ENCODE measurements around the gene SERPINF2.

The SERPINF2 gene

DNA sequence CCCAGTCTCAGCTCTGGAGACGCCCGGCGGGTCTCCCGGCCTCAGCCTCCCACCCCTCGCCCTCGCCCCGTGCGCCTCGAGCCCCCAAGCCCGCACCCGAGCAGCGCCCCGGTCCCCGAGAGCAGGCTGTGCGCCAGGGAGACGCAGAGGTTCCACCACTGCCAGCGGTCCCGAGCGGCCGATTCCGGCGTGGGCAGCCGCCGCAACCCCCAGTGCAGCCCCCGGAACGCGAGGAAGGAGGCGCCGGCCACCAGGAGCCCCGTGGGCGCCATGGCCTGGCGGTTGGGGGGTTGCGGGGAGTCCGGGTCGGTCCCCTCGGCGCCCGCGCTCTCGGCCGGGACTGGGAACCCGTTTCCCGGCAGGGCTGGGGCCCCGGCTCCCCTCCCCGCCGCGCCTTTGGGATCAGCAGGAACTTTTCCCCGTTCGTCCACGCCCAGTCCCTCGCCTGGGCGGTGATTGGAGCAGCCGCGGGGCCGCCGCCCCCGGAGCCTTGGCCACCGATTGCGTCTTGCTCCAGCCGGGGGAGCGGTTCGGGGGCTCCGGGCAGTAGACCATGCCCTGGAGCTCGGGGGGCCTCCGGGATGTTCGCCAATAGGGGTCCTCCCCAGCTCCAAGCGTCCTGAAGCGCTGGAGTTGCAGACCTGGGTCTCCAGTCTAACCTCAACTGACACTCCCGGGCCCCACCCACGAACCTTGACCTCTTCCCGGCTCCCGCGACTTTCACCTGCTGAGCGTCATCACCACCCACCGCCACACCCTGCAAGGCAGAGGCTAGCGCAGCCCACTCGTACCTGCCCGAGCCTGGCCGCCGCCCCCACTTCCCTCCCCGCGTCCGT, 32.5 kb upstream of the SERPINF2 start, which contains the start of gene TLCD2:
TSS of gene TLCD2 (minus strand) at position 407 of the 836 bp plus-strand sequence. CDS start at position 272, 135 bp downstream.
- Histone ChIP-seq H3K9ac (peak within 1 kb of the TSS; percentile 53; the same call in 1 of the 2 replicates), H3K4me3 (peak within 1 kb of the TSS; percentile 67), H3K4me1 (peaks cover 23% of the 10 kb centered on the region), H3K27ac (no peak within 1 kb of the TSS), H4K20me1 (peaks cover 46% of the 10 kb centered on the region), H3K9me3 (no peaks in the 10 kb centered on the region), H3K36me3 (no peaks in the 10 kb centered on the region), H3K4me2 (peak within 1 kb of the TSS; percentile 89), H3K27me3 (peaks cover 94% of the 10 kb centered on the region)
- no peak for TF ChIP-seq Cebpa-rat (IDR thresholded peaks at IDR 0.05)

GRCh38 chr17:1710807-1711553, 31.7 kb upstream of the SERPINF2 start:
- Histone ChIP-seq H4K20me1 (peaks cover 49% of the 10 kb centered on the region), H3K9ac (no peak overlapping the region), H3K9me3 (no peaks in the 10 kb centered on the region), H3K4me2 (peak overlapping the region; percentile 89), H3K4me1 (peaks cover 28% of the 10 kb centered on the region), H3K27me3 (peaks cover 94% of the 10 kb centered on the region), H3K27ac (no peak overlapping the region), H3K36me3 (no peaks in the 10 kb centered on the region), H3K4me3 (peak overlapping the region; percentile 67)
- no peak for TF ChIP-seq Cebpa-rat (IDR thresholded peaks at IDR 0.05)

GRCh38 chr17:1711804-1712203, 30.9 kb upstream of the SERPINF2 start:
- peaks cover 49% of the 10 kb centered on the region for H4K20me1 ChIP-seq
- H3K4me3 ChIP-seq = no peak overlapping the region
- peaks cover 89% of the 10 kb centered on the region for H3K27me3 ChIP-seq
- H3K4me1 ChIP-seq = peaks cover 28% of the 10 kb centered on the region
- H3K4me2 ChIP-seq = no peak overlapping the region
- H3K36me3 ChIP-seq = no peaks in the 10 kb centered on the region
- H3K9me3 ChIP-seq = no peaks in the 10 kb centered on the region
- no peak overlapping the region for H3K9ac ChIP-seq
- no peak for TF ChIP-seq Cebpa-rat (IDR thresholded peaks at IDR 0.05)
- no peak overlapping the region for H3K27ac ChIP-seq

DNA sequence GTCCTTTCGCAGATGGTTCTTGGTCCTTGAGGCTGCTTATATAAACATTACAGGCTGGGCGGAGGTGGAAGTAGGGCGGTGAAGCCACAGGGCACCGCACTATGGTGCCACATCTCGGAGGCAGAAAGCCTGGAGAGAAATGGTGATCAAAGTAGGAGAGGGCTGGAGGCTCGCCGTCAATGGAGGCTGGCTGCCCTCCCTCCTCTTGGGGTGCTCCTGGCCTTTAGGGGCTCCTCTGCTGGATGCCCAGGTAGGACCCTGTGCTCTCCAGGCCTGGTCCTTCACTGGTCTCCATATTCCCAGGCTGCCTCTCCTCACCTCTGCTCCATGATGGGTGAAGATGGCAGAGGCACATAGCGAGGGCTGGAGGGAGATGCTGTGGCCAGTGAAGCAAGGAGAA, 30.4 kb upstream of the SERPINF2 start:
- peaks cover 84% of the 10 kb centered on the region for H3K27me3 ChIP-seq
- H3K4me3 ChIP-seq = no peak overlapping the region
- peaks cover 30% of the 10 kb centered on the region for H3K4me1 ChIP-seq
- no peak overlapping the region for H3K27ac ChIP-seq
- no peak for TF ChIP-seq Cebpa-rat (IDR thresholded peaks at IDR 0.05)
- H3K4me2 ChIP-seq = no peak overlapping the region
- no peaks in the 10 kb centered on the region for H3K9me3 ChIP-seq
- H3K9ac ChIP-seq = no peak overlapping the region
- H4K20me1 ChIP-seq = peaks cover 49% of the 10 kb centered on the region
- no peaks in the 10 kb centered on the region for H3K36me3 ChIP-seq

DNA sequence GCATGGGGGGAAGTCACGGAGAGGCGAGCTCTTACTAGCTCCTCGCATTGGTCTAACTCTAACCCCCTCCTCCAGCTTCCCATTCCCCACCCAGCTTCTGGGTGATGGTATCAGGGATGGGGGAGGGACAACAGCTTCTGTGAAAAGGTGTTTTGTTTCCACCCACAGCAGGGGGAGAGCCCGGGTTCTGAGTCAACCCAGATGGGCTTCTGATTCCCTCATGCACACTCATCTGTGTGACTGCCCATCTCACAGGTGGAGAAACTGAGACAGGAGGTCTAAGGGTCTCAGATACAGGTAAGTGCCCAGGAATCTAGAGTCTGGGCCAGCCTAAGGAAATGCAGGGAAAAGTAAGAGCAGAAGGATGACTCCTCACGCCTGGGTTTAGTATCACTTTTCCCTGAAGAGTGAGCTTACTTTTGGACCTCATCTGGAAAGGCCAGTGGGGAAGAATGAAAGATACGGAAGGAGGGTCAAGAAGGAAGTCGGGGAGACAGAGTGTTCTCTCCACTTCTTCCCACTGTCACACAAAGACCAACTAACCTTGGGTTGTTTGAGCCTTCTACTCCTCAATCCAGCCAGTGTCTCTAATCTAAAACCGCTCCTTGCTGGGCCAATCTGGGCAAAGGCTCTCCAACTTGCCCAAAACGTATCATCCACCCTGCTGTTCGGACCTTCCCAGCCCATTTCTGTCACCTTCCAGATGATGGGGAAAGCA, 29.4 kb upstream of the SERPINF2 start:
- no peak for TF ChIP-seq Cebpa-rat (IDR thresholded peaks at IDR 0.05)
- Histone ChIP-seq H4K20me1 (peaks cover 49% of the 10 kb centered on the region), H3K27me3 (peaks cover 74% of the 10 kb centered on the region), H3K27ac (no peak overlapping the region), H3K4me3 (no peak overlapping the region), H3K4me2 (no peak overlapping the region), H3K9me3 (no peaks in the 10 kb centered on the region), H3K36me3 (no peaks in the 10 kb centered on the region), H3K4me1 (peaks cover 40% of the 10 kb centered on the region), H3K9ac (no peak overlapping the region)

- TF ChIP-seq Cebpa-rat (IDR thresholded peaks at IDR 0.05) = no peak
- no peaks in the 10 kb centered on the region for H3K9me3 ChIP-seq
- H3K4me3 ChIP-seq = no peak overlapping the region
- H3K36me3 ChIP-seq = no peaks in the 10 kb centered on the region
- H3K27me3 ChIP-seq = peaks cover 67% of the 10 kb centered on the region
- peak overlapping the region; percentile 82 for H3K4me2 ChIP-seq
- H3K9ac ChIP-seq = no peak overlapping the region
- H4K20me1 ChIP-seq = peaks cover 49% of the 10 kb centered on the region
- H3K27ac ChIP-seq = no peak overlapping the region
- peaks cover 44% of the 10 kb centered on the region for H3K4me1 ChIP-seq
These were observed 28.7 kb upstream of the SERPINF2 start for GRCh38 chr17:1713878-1714426.

GRCh38 chr17:1714427-1714979, 28.2 kb upstream of the SERPINF2 start:
- Histone ChIP-seq H3K4me2 (peak overlapping the region; percentile 82), H3K36me3 (no peaks in the 10 kb centered on the region), H3K27ac (no peak overlapping the region), H3K4me1 (peaks cover 44% of the 10 kb centered on the region), H3K9ac (no peak overlapping the region), H4K20me1 (peaks cover 49% of the 10 kb centered on the region), H3K27me3 (peaks cover 62% of the 10 kb centered on the region), H3K4me3 (no peak overlapping the region; the same call in 1 of the 2 replicates), H3K9me3 (no peaks in the 10 kb centered on the region)
- TF ChIP-seq Cebpa-rat (IDR thresholded peaks at IDR 0.05) = no peak

DNA sequence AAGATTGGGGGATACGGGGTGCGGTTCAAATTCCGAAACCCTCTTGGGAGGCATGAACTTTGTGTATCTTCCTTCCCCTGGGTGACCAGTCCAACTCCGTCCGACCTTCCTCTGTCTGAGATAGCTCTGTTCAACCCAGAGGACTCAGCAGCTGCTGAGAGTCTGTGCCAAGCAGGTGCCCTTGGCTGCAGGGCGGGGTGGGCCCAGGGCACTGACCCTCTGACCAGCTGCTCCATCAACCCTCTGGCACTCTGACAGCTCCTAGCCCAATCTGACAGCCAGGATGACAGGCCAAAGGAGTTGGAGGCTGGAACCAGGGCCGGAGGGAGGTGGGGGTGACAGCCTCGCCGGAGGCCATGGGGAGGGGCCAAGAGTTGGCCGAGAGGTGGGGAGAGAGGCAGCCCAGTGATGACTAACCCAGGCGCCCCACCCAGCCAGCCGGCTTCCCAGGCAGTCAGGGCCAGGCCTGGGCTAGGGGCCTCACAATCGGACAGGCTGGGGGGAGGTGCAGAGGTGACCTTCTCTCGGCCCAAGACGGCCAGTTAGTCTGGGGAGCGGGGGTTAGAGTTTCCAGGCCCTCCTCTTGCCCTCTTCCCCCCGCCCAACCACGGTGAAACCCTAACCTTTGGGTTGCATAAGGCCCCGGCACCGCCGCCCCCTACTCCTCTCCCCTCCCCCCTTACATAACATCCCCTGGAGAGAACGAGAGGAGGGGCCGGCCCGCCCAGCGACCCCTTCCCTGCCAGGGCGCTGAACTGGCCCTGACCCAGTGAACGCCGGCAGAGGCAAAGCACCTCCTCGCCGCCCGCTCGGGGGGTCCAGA, 27.5 kb upstream of the SERPINF2 start:
- no peak for TF ChIP-seq Cebpa-rat (IDR thresholded peaks at IDR 0.05)
- H3K27ac ChIP-seq = no peak overlapping the region
- H3K9me3 ChIP-seq = no peaks in the 10 kb centered on the region
- H3K4me1 ChIP-seq = peaks cover 40% of the 10 kb centered on the region
- H3K27me3 ChIP-seq = peaks cover 55% of the 10 kb centered on the region
- 0 out of 2 replicates have a peak overlapping the region, but pooled peaks have one; percentile 33 for H3K9ac ChIP-seq
- H3K36me3 ChIP-seq = no peaks in the 10 kb centered on the region
- peak overlapping the region; percentile 82 for H3K4me2 ChIP-seq
- peak overlapping the region; percentile 72 for H3K4me3 ChIP-seq
- peaks cover 46% of the 10 kb centered on the region for H4K20me1 ChIP-seq

Data from BLaER1 (cell line).